ENCODE measurements around the gene CHRNA7.

DNA sequence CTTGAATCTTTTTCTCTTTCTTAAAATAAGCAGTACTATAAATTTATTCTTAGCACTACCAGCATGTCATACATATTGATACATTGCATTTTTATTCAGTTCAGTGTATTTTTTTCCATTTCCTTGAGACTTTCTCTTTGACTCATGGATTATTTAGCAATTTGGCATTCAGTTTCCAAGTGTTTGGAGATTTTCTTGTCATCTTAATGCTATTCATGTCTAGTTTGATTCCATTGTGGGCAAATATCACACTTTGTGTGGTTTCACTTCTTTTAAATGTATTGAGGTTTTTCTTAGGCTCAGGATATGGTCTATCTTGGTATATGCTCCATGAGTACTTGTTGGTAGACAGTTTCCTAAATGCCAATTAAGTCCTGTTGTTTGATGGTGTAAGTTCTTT, 99.5 kb downstream of the CHRNA7 start:
- TF ChIP-seq POLR2A (IDR thresholded peaks at IDR 0.05; ENCODE audit: low read depth, low read length) (no peak), SPI1 (IDR thresholded peaks at IDR 0.05; ENCODE audit: low read depth, low read length) (no peak), POLR2AphosphoS5 (IDR thresholded peaks at IDR 0.05; ENCODE audit: low read depth, low read length) (no peak), TAF1 (IDR thresholded peaks at IDR 0.05; ENCODE audit: low read depth, low read length) (no peak)
